COLO829 (cell line): ENCODE data around the gene ATXN7.

Experiments used
- DNase-seq: peaks from one replicate; pipeline ENCODE4 v3.0.0; 2012; ENCODE audit warnings: low spot score

Gene ATXN7

GRCh38 chr3:63864008-63864964, 619 bp downstream of the ATXN7 start:
- DNase-seq = peak; percentile 43

GRCh38 chr3:63864965-63865327, 1.3 kb downstream of the ATXN7 start:
- DNase-seq = no peak

GRCh38 chr3:63867225-63867624, 3.6 kb downstream of the ATXN7 start:
- DNase-seq = no peak

GRCh38 chr3:63869940-63870614, 6.4 kb downstream of the ATXN7 start:
- DNase-seq = no peak

- DNase-seq = no peak
Observed at GRCh38 chr3:63870615-63871005, 6.9 kb downstream of the ATXN7 start.

GRCh38 chr3:63872135-63872924, 8.7 kb downstream of the ATXN7 start:
- DNase-seq = peak; percentile 16

- no peak for DNase-seq
Observed at GRCh38 chr3:63874769-63875168, 11.1 kb downstream of the ATXN7 start.

- DNase-seq = no peak
Observed at GRCh38 chr3:63875510-63875909, 11.8 kb downstream of the ATXN7 start.

- no peak for DNase-seq
Observed at GRCh38 chr3:63876260-63876659, 12.6 kb downstream of the ATXN7 start.

GRCh38 chr3:63877737-63878393, 14.2 kb downstream of the ATXN7 start:
- peak; percentile 38 for DNase-seq

GRCh38 chr3:63878394-63879060, 14.9 kb downstream of the ATXN7 start:
- no peak for DNase-seq

- no peak for DNase-seq
Observed at GRCh38 chr3:63880653-63881052, 17.0 kb downstream of the ATXN7 start.

- DNase-seq = no peak
Observed at GRCh38 chr3:63886858-63887257, 23.2 kb downstream of the ATXN7 start.

GRCh38 chr3:63891518-63891917, 27.9 kb downstream of the ATXN7 start:
- DNase-seq = no peak

- no peak for DNase-seq
Observed at GRCh38 chr3:63892773-63893352, 29.2 kb downstream of the ATXN7 start.

GRCh38 chr3:63895422-63896189, 31.9 kb downstream of the ATXN7 start:
- DNase-seq = no peak

- no peak for DNase-seq
Observed at GRCh38 chr3:63896332-63897030, 32.8 kb downstream of the ATXN7 start.

GRCh38 chr3:63900010-63900409, 36.3 kb downstream of the ATXN7 start:
- no peak for DNase-seq

- DNase-seq = no peak
Observed at GRCh38 chr3:63900459-63900858, 36.8 kb downstream of the ATXN7 start.
